ENCODE results near the gene VAV2. TPM values are rescaled to one million over a fixed set of nuclear protein-coding genes. Genes with fewer than 3 reads are reported as not detected.

VAV2 gene
- total and polyA plus RNA-seq, 9 of the 15 experiments (the other 6 are each of a cell fraction or from before 2014, with no cell fraction given), result 0.01 to 2.7 (median 1.0) TPM; not detected in 1

DNA sequence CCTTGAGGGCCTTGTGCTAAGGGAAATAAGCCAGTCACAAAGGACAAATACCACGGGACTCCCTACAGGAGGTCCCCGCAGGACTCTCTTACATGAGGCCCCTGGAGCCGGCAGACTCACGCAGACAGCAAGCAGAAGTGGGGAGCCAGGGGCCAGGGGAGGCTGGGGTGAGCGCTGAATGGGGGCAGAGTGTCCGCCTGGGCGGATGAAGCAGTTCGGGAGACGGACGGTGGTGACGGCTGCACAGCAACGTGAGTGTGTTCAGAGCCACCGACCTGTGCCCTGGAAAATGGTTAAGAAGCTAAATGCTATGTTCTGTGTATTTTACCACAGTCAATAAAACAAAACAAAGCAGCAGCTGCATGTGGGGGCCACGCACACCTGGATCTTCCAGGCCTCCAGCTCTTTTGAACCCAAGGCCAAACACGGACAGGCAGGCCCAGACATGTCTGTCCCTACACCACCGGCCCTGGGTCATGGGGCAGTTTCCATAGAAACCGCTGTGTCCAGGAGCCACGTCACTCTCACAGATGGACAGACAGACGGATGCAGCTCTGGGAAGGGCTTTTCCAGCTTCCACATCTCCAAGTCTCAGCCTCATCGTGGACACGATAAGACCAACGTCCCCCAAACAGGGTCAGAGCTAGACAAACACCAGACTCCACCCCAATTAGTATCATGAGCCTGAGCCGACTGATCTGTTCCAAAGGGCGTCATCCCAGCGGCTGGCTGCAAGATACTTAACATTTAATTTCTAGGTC, 103.9 kb downstream of the VAV2 start:
- in situ Hi-C loops (cut with MboI), result no loop called here

More for the DNA sequence above, 103.9 kb downstream of the VAV2 start:
- H3K79me2 ChIP-seq (ENCODE audit: control insufficient read depth, insufficient read depth, low read length), result no peaks in the 10 kb centered on the region
- H3K4me2 ChIP-seq (ENCODE audit: insufficient read depth, low read length), result no peak overlapping the region
- peaks cover 24 to 73% of the 10 kb centered on the region in 2 experiments; a peak in 4 of 5 replicates for H3K27me3 ChIP-seq (ENCODE audit: control insufficient read depth in 2 of 2, insufficient read depth in 2 of 2, low read length in 2 of 2)
- TF ChIP-seq, protein P1, sequence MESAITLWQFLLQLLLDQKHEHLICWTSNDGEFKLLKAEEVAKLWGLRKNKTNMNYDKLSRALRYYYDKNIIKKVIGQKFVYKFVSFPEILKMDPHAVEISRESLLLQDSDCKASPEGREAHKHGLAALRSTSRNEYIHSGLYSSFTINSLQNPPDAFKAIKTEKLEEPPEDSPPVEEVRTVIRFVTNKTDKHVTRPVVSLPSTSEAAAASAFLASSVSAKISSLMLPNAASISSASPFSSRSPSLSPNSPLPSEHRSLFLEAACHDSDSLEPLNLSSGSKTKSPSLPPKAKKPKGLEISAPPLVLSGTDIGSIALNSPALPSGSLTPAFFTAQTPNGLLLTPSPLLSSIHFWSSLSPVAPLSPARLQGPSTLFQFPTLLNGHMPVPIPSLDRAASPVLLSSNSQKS (CRISPR knock-in tag; IDR thresholded peaks at IDR 0.05), result no peak
- TF ChIP-seq, protein P2, sequence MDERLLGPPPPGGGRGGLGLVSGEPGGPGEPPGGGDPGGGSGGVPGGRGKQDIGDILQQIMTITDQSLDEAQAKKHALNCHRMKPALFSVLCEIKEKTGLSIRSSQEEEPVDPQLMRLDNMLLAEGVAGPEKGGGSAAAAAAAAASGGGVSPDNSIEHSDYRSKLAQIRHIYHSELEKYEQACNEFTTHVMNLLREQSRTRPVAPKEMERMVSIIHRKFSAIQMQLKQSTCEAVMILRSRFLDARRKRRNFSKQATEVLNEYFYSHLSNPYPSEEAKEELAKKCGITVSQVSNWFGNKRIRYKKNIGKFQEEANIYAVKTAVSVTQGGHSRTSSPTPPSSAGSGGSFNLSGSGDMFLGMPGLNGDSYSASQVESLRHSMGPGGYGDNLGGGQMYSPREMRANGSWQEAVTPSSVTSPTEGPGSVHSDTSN (CRISPR knock-in tag; IDR thresholded peaks at IDR 0.05; ENCODE audit: low read depth), result no peak
- TF ChIP-seq, protein P2 (tag; conservative IDR thresholded peaks at IDR 0.05; ENCODE audit: low read depth), result peak; percentile 61
- no peak for TF ChIP-seq KHSRP (IDR thresholded peaks at IDR 0.05)
- no peak for TF ChIP-seq TAF7 (tag; IDR thresholded peaks at IDR 0.05)
- TF ChIP-seq MYNN (IDR thresholded peaks at IDR 0.05), result no peak
- no peak for TF ChIP-seq MYNN (CRISPR knock-in tag; IDR thresholded peaks at IDR 0.05)
- TF ChIP-seq PCBP2 (IDR thresholded peaks at IDR 0.05; ENCODE audit: low read depth, low read length, poor library complexity, severe bottlenecking), result no peak
- peak; percentile 51 for TF ChIP-seq RFX1 (IDR thresholded peaks at IDR 0.05)
- TF ChIP-seq, protein P3, sequence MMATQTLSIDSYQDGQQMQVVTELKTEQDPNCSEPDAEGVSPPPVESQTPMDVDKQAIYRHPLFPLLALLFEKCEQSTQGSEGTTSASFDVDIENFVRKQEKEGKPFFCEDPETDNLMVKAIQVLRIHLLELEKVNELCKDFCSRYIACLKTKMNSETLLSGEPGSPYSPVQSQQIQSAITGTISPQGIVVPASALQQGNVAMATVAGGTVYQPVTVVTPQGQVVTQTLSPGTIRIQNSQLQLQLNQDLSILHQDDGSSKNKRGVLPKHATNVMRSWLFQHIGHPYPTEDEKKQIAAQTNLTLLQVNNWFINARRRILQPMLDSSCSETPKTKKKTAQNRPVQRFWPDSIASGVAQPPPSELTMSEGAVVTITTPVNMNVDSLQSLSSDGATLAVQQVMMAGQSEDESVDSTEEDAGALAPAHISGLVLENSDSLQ (IDR thresholded peaks at IDR 0.05), result 0 out of 2 replicates have a peak, but pooled peaks have one; percentile 27
- BruUV-seq (replicated peaks), result no TSS peak
- no peak overlapping the region for H3K27ac ChIP-seq (ENCODE audit: extremely low read depth, low read depth, low read length)
- H2AFZ ChIP-seq (ENCODE audit: low read depth, low read length), result no peak overlapping the region
- H3K9me1 ChIP-seq (ENCODE audit: control insufficient read depth, insufficient read depth, low read length), result no peaks in the 10 kb centered on the region
- FAIRE-seq (no peak), DNase-seq (ENCODE audit: extremely low read depth in 1 of 4, low spot score in 3 of 4) (peak in 2 of 4 experiments; percentile 16 to 20), ATAC-seq (no peak)
- intact Hi-C loops (cut with micrococcal nuclease), result no loop called here
- no peaks in the 10 kb centered on the region for H3K9me3 ChIP-seq (replicated peaks; ENCODE audit: control insufficient read depth, insufficient read depth, low read depth, low read length)
- CTCF ChIA-PET (ENCODE audit: low intra/inter-chr PET ratio), result no interaction called here
- H3K9ac ChIP-seq (ENCODE audit: insufficient read depth in 1 of 2, low read depth in 2 of 2, low read length in 2 of 2), result no peak overlapping the region
- WGBS (ENCODE audit: insufficient coverage, low coverage, missing lambda C conversion rate), result 4% methylated on average over 20 of the region's 25 CpGs
- POLR2A ChIA-PET, result no interaction called here
- peaks cover 0 to 4% of the 10 kb centered on the region in 2 experiments; a peak in 1 of 5 replicates for H3K4me1 ChIP-seq (replicated peaks in 1 of 2; ENCODE audit: control insufficient read depth in 2 of 2, insufficient read depth in 2 of 2, low read length in 2 of 2)
- no peak overlapping the region for H3K4me3 ChIP-seq
- H4K20me1 ChIP-seq (replicated peaks; ENCODE audit: control insufficient read depth, insufficient read depth, low read length), result peaks cover 37% of the 10 kb centered on the region
- no peaks in the 10 kb centered on the region for H3K36me3 ChIP-seq (ENCODE audit: control insufficient read depth, insufficient read depth, low read length)

Data from K562 (cell line).